Cardiac fibroblast (primary cell): ENCODE measurements around the gene CNTNAP2.
"Not testable (repeated sequence)": the region's sequence is repeated elsewhere in the genome, so short reads cannot be mapped to it uniquely, and the experiment has no call there.

Source experiments
- DNase-seq, 2 donors: peaks; one replicate each; pipeline versions ENCODE4 v3.0.0 to v3.0.0-alpha.2; 2010; ENCODE audit warnings: low read depth in 2 of 2
- H3K4me3 ChIP-seq, 2 donors: replicated peaks in 1 of 2; 1 replicate in 1 of 2; 2 replicates in 1 of 2; pipeline ENCODE4 v1.5.1; 2011; ENCODE audit warnings: low read depth in 2 of 2, low read length in 2 of 2, mild to moderate bottlenecking in 2 of 2, moderate library complexity in 1 of 2
- CTCF ChIP-seq: IDR thresholded peaks from one replicate; pipeline ENCODE4 v1.5.1; 2011; ENCODE audit warnings: low read depth, mild to moderate bottlenecking, low read length, inconsistent platforms

Gene CNTNAP2

GRCh38 chr7:148410905-148411304 is 2294.3 kb downstream of the CNTNAP2 start:
- TF ChIP-seq CTCF: no peak
- H3K4me3 ChIP-seq: no peak overlapping the region
- DNase-seq: no peak

DNA sequence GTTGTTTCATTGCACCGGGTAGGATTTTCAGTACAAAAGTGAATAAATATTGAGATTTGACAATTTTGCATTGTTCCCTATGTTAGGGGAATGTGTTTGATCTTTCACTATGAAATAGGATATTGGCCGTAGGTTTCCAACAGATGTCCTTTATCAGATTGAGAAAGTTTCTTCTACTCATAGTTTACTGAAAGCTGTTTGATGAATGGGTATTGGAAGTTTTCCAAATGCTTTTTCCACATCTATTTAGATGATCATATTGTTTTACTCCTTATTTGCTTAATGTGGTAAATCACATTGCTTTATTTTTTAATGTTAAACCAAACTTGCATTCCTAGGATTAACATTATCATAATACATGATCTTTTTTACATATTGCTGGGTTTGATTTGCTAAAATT is 2296.1 kb downstream of the CNTNAP2 start:
- no peak overlapping the region for H3K4me3 ChIP-seq
- DNase-seq: no peak
- TF ChIP-seq CTCF: no peak

DNA sequence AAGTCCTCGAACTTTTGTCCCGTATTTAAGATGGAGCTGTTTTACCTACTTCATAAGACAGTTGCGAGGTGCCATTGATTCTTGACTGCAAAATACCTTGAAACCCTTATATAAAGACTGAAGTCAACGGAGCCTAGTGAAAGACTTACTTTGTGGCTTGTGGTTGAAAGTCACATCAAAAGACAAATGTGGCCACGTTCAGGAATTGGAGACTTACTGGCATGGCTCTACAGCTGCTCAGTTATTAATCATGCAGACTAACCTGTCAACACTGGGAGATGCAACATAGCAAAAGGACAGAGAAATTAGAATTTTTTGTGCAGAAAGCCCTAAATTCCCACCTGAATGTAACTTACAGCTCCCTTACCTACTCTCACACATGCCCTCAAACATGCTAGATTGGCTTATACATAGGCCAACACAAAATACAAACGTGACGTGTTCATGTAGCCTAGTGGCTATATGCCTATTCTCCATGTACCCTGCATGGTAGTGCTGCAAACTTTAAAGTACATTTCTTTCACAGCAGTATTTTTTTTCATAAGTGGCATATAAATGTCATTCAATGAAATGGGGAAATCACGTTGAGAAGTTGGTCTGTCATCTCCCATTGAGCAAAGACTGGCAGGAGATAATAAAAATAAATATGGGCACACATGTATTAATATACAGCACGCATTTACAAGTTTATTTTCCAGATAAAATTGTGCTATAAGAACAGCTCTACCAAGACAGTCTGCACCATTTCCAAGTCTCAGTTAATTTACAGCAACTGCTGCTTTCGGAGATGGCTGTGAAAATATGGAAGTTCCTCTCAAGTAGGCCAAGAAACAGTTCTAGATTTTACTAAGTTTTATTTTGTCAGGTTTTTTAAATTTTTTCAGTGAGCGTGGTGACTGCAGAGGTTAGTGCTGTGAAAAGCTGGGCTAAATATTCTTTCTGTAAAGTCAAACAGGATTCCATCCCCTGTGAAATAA is 2303.5 kb downstream of the CNTNAP2 start:
- no peak for TF ChIP-seq CTCF
- H3K4me3 ChIP-seq: no peak overlapping the region
- no peak for DNase-seq

- no peak for DNase-seq
- H3K4me3 ChIP-seq: no peak overlapping the region
- no peak for TF ChIP-seq CTCF
Observed at GRCh38 chr7:148422030-148422429, 2305.4 kb downstream of the CNTNAP2 start.

- not testable (repeated sequence) for H3K4me3 ChIP-seq, DNase-seq
Observed at GRCh38 chr7:148426393-148426792, 2309.8 kb downstream of the CNTNAP2 start.

GRCh38 chr7:148430690-148431089 is 2314.1 kb downstream of the CNTNAP2 start:
- DNase-seq, H3K4me3 ChIP-seq: not testable (repeated sequence)

DNA sequence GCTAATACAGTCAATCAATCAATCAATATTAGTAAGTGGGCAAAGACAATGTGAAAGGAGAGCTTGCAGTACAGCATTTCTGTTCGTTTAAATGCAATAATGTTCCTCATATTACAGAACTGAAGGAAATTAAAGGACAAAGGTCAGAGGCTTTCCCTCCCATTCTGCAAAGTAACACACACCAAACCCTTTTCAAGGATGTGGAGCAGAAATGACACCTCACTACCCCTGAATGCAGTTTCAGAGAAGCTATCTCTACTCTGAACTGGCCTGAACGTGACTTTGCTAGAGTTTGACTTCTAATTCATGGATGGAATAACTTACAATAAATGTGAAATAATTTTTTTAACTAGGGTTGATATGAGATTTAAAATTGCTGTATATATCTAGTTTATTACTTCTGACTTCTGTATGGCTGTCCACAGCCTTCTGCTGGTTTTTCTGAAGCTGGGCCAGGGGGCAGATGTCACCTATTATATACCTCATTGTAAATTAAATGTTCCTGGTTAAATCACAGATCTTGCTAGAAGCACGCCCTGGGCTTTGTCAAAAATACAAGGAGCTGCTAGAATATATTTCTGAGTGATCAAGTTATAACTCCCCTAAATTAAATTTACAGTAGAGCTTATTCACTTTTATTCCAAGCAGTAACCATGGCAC is 2317.1 kb downstream of the CNTNAP2 start:
- DNase-seq: no peak
- no peak for TF ChIP-seq CTCF
- no peak overlapping the region for H3K4me3 ChIP-seq
